Neural cell (in vitro differentiated cells): Measurements from ENCODE around the gene NOLC1. TPM values are rescaled to one million over a fixed set of nuclear protein-coding genes. Genes with fewer than 3 reads are reported as not detected.

Experiments
- H2AFZ ChIP-seq: fragments of 200-600, 300-800 bp; sonication (generic), shearing (Covaris generic); 2 replicates; pipeline ENCODE4 v1.6.0; 2014; ENCODE audit warnings: low read depth, mild to moderate bottlenecking, antibody characterized with exemption, low read length, moderate library complexity
- H3F3A ChIP-seq: fragments of 200-600 bp; shearing (Covaris generic); 2 replicates; pipeline ENCODE4 v1.6.1; 2016; ENCODE audit warnings: mild to moderate bottlenecking, moderate library complexity, mixed read lengths, antibody characterized with exemption, low read length; ENCODE audit not compliant: insufficient read depth, poor library complexity, severe bottlenecking
- H3K27ac ChIP-seq: fragments of 200-600, 300-800 bp; sonication (generic), shearing (Covaris generic); 2 replicates; pipeline ENCODE4 v1.5.1; 2014; ENCODE audit warnings: mild to moderate bottlenecking, low read length, moderate library complexity
- H3K27me3 ChIP-seq: fragments of 300-800, 200-600 bp; sonication (generic), shearing (Covaris generic); 2 replicates; pipeline ENCODE4 v1.6.0; 2014; ENCODE audit warnings: mild to moderate bottlenecking, low read depth, low read length, moderate library complexity; ENCODE audit not compliant: insufficient read depth
- H3K36me3 ChIP-seq: fragments of 300-800, 200-600 bp; sonication (generic), shearing (Covaris generic); 2 replicates; pipeline ENCODE4 v1.5.1; 2014; ENCODE audit warnings: mild to moderate bottlenecking, antibody characterized with exemption, low read length, moderate library complexity; ENCODE audit not compliant: insufficient read depth
- H3K4me2 ChIP-seq: fragments of 300-800, 200-600 bp; sonication (generic), shearing (Covaris generic); 2 replicates; pipeline ENCODE4 v1.6.0; 2014; ENCODE audit warnings: mild to moderate bottlenecking, low read length
- H3K4me3 ChIP-seq: fragments of 300-800, 200-600 bp; sonication (generic), shearing (Covaris generic); 2 replicates; pipeline ENCODE4 v1.5.1; 2014; ENCODE audit warnings: mild to moderate bottlenecking, low read length, moderate library complexity
- H3K79me2 ChIP-seq: fragments of 200-600 bp; shearing (Covaris generic); replicated peaks from 2 replicates; pipeline ENCODE4 v1.6.0; 2014; ENCODE audit warnings: mild to moderate bottlenecking, low read length, moderate library complexity; ENCODE audit not compliant: insufficient read depth
- H3K9ac ChIP-seq: fragments of 300-800, 200-600 bp; sonication (generic), shearing (Covaris generic); 2 replicates; pipeline ENCODE4 v1.6.1; 2016; ENCODE audit warnings: mild to moderate bottlenecking, low read length, mixed read lengths
- H3K9me2 ChIP-seq: fragments of 200-600 bp; shearing (Covaris generic); 2 replicates; pipeline ENCODE4 v1.6.1; 2016; ENCODE audit warnings: mild to moderate bottlenecking, low read length, mixed read lengths; ENCODE audit not compliant: insufficient read depth
- H3K9me3 ChIP-seq: fragments of 200-600, 300-800 bp; sonication (generic), shearing (Covaris generic); 2 replicates; pipeline ENCODE4 v1.6.1; 2016; ENCODE audit warnings: mild to moderate bottlenecking, mixed run types, low read length, moderate library complexity, mixed read lengths
- H4K20me1 ChIP-seq: fragments of 200-600 bp; shearing (Covaris generic); 2 replicates; pipeline ENCODE4 v1.6.1; 2016; ENCODE audit warnings: mild to moderate bottlenecking, mixed run types; ENCODE audit not compliant: insufficient read depth
- EP300 ChIP-seq: fragments of 450-650 bp; conservative IDR thresholded peaks from 2 replicates; pipeline ENCODE4 v1.6.1; 2014; ENCODE audit warnings: antibody characterized with exemption, mild to moderate bottlenecking, moderate library complexity; ENCODE audit not compliant: poor library complexity, severe bottlenecking
- EZH2 ChIP-seq: fragments of 200-600, 300-800 bp; shearing (Covaris generic), sonication (generic); IDR thresholded peaks from 2 replicates; pipeline ENCODE4 v1.6.1; 2014; ENCODE audit warnings: antibody characterized with exemption, low read length, borderline replicate concordance, mild to moderate bottlenecking; ENCODE audit not compliant: insufficient read depth, poor library complexity, severe bottlenecking
- MXI1 ChIP-seq: fragments of 450-650 bp; conservative IDR thresholded peaks from 2 replicates; pipeline ENCODE4 v1.6.1; 2014; ENCODE audit warnings: antibody characterized with exemption, mild to moderate bottlenecking; ENCODE audit not compliant: poor library complexity, severe bottlenecking
- POLR2AphosphoS5 ChIP-seq: IDR thresholded peaks from 2 replicates; pipeline ENCODE4 v1.6.1; 2012
- RAD21 ChIP-seq: fragments of 450-650 bp; conservative IDR thresholded peaks from 2 replicates; pipeline ENCODE4 v1.6.1; 2014; ENCODE audit warnings: antibody characterized with exemption, mild to moderate bottlenecking, moderate library complexity
- SMC3 ChIP-seq: fragments of 450-650 bp; conservative IDR thresholded peaks from 2 replicates; pipeline ENCODE4 v1.6.1; 2014; ENCODE audit warnings: antibody characterized with exemption, mild to moderate bottlenecking, moderate library complexity; ENCODE audit not compliant: poor library complexity
- TAF1 ChIP-seq: IDR thresholded peaks from 2 replicates; pipeline ENCODE4 v1.6.1; 2012; ENCODE audit warnings: low read depth
- polyA plus RNA-seq: library from polyadenylated mRNA; depleted of rRNA; stranded (reverse); fragments of >200 nt; gene quantifications from 2 replicates; pipeline ENCODE4 v1.2.3, GENCODE V29; 2014
- TF ChIP-seq, protein P1 (sequence below): IDR thresholded peaks from 2 replicates; pipeline ENCODE4 v1.6.1; 2012; ENCODE audit warnings: borderline replicate concordance
- TF ChIP-seq, protein P2 (sequence below): fragments of 450-650 bp; IDR thresholded peaks from 2 replicates; pipeline ENCODE4 v1.5.1; 2014; ENCODE audit warnings: antibody characterized with exemption, mild to moderate bottlenecking, moderate library complexity; ENCODE audit not compliant: poor library complexity, severe bottlenecking

Gene NOLC1
- polyA plus RNA-seq, 1 donor from 2014 or later = 36.0 TPM

DNA sequence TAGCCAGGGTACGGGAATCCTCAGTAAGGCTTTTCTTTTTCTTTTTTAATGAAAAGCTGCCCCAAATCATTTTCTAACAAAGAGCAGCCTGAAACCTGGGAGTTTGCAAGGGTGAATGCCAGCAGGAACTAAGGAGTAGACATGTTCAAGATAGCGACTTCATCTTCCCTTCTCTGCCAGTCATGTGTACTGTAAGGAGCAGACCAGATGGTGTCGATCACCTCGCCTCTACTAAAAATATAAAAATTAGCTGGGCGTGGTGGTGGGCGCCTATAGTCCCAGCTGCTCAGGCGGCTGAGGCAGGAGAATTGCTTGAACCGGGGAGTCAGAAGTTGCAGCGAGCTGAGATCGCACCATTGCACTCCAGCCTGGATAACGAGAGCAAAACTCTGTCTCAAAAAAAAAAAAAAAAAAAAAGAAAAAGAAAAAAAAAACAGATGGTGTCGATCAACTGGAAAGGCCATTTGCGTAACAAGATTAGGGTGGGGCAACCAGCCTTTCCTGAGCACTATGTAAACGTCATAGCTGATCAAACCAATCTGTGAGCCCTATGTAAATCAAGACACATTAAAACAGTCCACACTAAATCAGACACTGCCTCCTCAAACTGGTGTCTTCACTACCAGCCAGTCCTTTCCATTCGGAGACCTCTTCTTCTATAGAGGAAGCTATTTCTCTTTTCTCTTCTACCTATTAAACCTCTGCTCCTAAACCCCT, 33.8 kb downstream of the NOLC1 start:
- Histone ChIP-seq H4K20me1 (no peaks in the 10 kb centered on the region), H3K9ac (no peak overlapping the region), H3K9me2 (no peaks in the 10 kb centered on the region), H3K4me2 (no peak overlapping the region), H3K27ac (no peak overlapping the region), H3K4me3 (no peak overlapping the region), H3K9me3 (no peaks in the 10 kb centered on the region), H3F3A (no peaks in the 10 kb centered on the region), H3K79me2 (no peaks in the 10 kb centered on the region), H2AFZ (no peak overlapping the region), H3K36me3 (no peaks in the 10 kb centered on the region), H3K27me3 (no peaks in the 10 kb centered on the region)
- TF ChIP-seq EZH2 (no peak), EP300 (no peak), MXI1 (no peak), RAD21 (no peak), POLR2AphosphoS5 (no peak), SMC3 (no peak), TAF1 (no peak)
- TF ChIP-seq, protein P1, sequence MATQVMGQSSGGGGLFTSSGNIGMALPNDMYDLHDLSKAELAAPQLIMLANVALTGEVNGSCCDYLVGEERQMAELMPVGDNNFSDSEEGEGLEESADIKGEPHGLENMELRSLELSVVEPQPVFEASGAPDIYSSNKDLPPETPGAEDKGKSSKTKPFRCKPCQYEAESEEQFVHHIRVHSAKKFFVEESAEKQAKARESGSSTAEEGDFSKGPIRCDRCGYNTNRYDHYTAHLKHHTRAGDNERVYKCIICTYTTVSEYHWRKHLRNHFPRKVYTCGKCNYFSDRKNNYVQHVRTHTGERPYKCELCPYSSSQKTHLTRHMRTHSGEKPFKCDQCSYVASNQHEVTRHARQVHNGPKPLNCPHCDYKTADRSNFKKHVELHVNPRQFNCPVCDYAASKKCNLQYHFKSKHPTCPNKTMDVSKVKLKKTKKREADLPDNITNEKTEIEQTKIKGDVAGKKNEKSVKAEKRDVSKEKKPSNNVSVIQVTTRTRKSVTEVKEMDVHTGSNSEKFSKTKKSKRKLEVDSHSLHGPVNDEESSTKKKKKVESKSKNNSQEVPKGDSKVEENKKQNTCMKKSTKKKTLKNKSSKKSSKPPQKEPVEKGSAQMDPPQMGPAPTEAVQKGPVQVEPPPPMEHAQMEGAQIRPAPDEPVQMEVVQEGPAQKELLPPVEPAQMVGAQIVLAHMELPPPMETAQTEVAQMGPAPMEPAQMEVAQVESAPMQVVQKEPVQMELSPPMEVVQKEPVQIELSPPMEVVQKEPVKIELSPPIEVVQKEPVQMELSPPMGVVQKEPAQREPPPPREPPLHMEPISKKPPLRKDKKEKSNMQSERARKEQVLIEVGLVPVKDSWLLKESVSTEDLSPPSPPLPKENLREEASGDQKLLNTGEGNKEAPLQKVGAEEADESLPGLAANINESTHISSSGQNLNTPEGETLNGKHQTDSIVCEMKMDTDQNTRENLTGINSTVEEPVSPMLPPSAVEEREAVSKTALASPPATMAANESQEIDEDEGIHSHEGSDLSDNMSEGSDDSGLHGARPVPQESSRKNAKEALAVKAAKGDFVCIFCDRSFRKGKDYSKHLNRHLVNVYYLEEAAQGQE = no peak
- TF ChIP-seq, protein P2, sequence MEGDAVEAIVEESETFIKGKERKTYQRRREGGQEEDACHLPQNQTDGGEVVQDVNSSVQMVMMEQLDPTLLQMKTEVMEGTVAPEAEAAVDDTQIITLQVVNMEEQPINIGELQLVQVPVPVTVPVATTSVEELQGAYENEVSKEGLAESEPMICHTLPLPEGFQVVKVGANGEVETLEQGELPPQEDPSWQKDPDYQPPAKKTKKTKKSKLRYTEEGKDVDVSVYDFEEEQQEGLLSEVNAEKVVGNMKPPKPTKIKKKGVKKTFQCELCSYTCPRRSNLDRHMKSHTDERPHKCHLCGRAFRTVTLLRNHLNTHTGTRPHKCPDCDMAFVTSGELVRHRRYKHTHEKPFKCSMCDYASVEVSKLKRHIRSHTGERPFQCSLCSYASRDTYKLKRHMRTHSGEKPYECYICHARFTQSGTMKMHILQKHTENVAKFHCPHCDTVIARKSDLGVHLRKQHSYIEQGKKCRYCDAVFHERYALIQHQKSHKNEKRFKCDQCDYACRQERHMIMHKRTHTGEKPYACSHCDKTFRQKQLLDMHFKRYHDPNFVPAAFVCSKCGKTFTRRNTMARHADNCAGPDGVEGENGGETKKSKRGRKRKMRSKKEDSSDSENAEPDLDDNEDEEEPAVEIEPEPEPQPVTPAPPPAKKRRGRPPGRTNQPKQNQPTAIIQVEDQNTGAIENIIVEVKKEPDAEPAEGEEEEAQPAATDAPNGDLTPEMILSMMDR = no peak

DNA sequence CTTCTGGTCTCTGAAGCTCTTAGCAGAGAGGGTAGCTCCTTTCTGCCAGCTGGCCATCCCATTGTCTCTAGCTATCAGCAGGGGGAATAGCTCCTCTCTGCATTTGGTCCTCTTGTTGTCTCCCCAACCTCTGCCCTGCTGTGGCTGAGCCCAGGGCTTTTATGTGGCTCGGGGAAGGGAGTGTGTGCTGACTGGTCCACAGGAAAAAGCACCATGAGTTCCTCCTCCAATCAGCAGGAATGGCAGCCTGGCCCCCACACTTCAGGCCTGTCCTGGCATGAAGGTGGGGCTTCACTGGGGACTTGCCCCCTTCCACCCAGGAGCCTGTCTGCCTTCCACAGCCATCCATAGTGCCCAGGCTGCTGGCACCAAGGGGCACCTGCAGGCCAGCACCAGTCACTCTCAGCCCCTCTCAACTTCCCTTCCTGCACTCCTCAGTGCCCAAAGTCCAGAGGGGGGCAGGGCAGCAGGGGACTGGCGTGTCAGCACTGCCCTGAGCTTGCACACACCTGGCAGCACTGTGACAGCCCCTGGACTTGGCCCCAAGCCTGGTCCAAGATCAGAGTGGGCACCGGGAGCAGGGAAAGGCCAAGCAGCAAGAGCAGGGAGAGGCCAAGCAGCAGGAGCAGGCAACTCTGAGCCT, 36.2 kb downstream of the NOLC1 start:
- Histone ChIP-seq H3K79me2 (no peaks in the 10 kb centered on the region), H3K9me2 (no peaks in the 10 kb centered on the region), H4K20me1 (no peaks in the 10 kb centered on the region), H3K27me3 (no peaks in the 10 kb centered on the region), H2AFZ (no peak overlapping the region), H3K36me3 (no peaks in the 10 kb centered on the region), H3F3A (no peaks in the 10 kb centered on the region), H3K9ac (no peak overlapping the region), H3K9me3 (peaks cover 3% of the 10 kb centered on the region), H3K4me2 (no peak overlapping the region), H3K4me3 (no peak overlapping the region), H3K27ac (no peak overlapping the region)
- no peak for TF ChIP-seq SMC3
- TF ChIP-seq EP300 = no peak
- no peak for TF ChIP-seq TAF1
- TF ChIP-seq MXI1 = no peak
- no peak for TF ChIP-seq RAD21
- no peak for TF ChIP-seq EZH2
- TF ChIP-seq, protein P2 = no peak
- TF ChIP-seq POLR2AphosphoS5 = no peak
- TF ChIP-seq, protein P1 = no peak
